NCI-H1436 (cell line): ENCODE data around the gene PLA2G12B.
"Not testable (repeated sequence)": the region's sequence is repeated elsewhere in the genome, so short reads cannot be mapped to it uniquely, and the experiment has no call there.

ENCODE experiments used
- DNase-seq: peaks from one replicate; lab custom pipeline; 2025; lab: John Stamatoyannopoulos, UW

The PLA2G12B gene

GRCh38 chr10:72954596-72955554, at the start of gene PLA2G12B:
Gene PLA2G12B (minus strand): TSS chr10:72954806. CDS start chr10:72954685, 121 bp downstream.
- no peak for DNase-seq

GRCh38 chr10:73003822-73004221, 49.2 kb upstream of the PLA2G12B start:
- no peak for DNase-seq

- no peak for DNase-seq
These were observed 46.4 kb upstream of the PLA2G12B start for GRCh38 chr10:73000973-73001372.

GRCh38 chr10:72997099-72997498, 42.5 kb upstream of the PLA2G12B start:
- DNase-seq = no peak

GRCh38 chr10:72995459-72995858, 40.9 kb upstream of the PLA2G12B start:
- not testable (repeated sequence) for DNase-seq

GRCh38 chr10:72989771-72990170, 35.2 kb upstream of the PLA2G12B start:
- DNase-seq = not testable (repeated sequence)

- DNase-seq = not testable (repeated sequence)
These were observed 30.0 kb upstream of the PLA2G12B start for GRCh38 chr10:72984618-72985017.

GRCh38 chr10:72981882-72982529, 27.4 kb upstream of the PLA2G12B start:
- no peak for DNase-seq

GRCh38 chr10:72981028-72981881, 26.6 kb upstream of the PLA2G12B start:
- no peak for DNase-seq

- DNase-seq = no peak
These were observed 25.7 kb upstream of the PLA2G12B start for GRCh38 chr10:72980348-72980747.

- DNase-seq = no peak
These were observed 25.1 kb upstream of the PLA2G12B start for GRCh38 chr10:72979709-72980108.

- DNase-seq = no peak
These were observed 22.3 kb upstream of the PLA2G12B start for GRCh38 chr10:72976886-72977285.

GRCh38 chr10:72956001-72956400, 1.4 kb upstream of the PLA2G12B start:
- no peak for DNase-seq

- DNase-seq = no peak
These were observed 393 bp downstream of the PLA2G12B start for GRCh38 chr10:72954230-72954595.

- DNase-seq = no peak
These were observed 919 bp downstream of the PLA2G12B start for GRCh38 chr10:72953687-72954086.

GRCh38 chr10:72952642-72953158, 1.9 kb downstream of the PLA2G12B start:
- DNase-seq = no peak

- DNase-seq = no peak
These were observed 2.4 kb downstream of the PLA2G12B start for GRCh38 chr10:72952189-72952588.

GRCh38 chr10:72951760-72952159, 2.8 kb downstream of the PLA2G12B start:
- no peak for DNase-seq

- DNase-seq = no peak
These were observed 5.8 kb downstream of the PLA2G12B start for GRCh38 chr10:72948762-72949161.

- DNase-seq = no peak
These were observed 7.6 kb downstream of the PLA2G12B start for GRCh38 chr10:72946963-72947362.

- no peak for DNase-seq
These were observed 10.9 kb downstream of the PLA2G12B start for GRCh38 chr10:72943498-72944234.
